H1 (cell line): Measurements from ENCODE around the gene ABHD1. TPM values are rescaled to one million over a fixed set of nuclear protein-coding genes. Genes with fewer than 3 reads are reported as not detected.

Experiments
- CTCF ChIA-PET: fragments of 300-600 bp; sonication (Branson Sonifier 250); formaldehyde crosslinking; loops from one replicate; lab custom pipeline; 2021; ENCODE audit not compliant: partially characterized antibody; lab: Charles Lee
- POLR2A ChIA-PET: fragments of 300-600 bp; sonication (Branson Sonifier 250); formaldehyde crosslinking; loops from one replicate; lab custom pipeline; 2021; ENCODE audit warnings: inconsistent platforms; ENCODE audit not compliant: partially characterized antibody; lab: Charles Lee
- DNase-seq, 2 experiments: peaks; one replicate each; pipeline versions ENCODE4 v3.0.0 to v3.0.0-alpha.2; 2010 to 2022; ENCODE audit warnings: low spot score in 2 of 2, low read depth in 1 of 2, mixed read lengths in 1 of 2
- FAIRE-seq: peaks from 2 replicates; lab custom pipeline; 2011; peaks lifted over from hg19 to GRCh38; lab: Jason Lieb, UNC
- H2AFZ ChIP-seq: 2 replicates; pipeline ENCODE4 v1.8.1; 2012; ENCODE audit warnings: low read length, inconsistent platforms
- H2AK5ac ChIP-seq: 2 replicates; pipeline ENCODE4 v1.6.1; 2013; ENCODE audit warnings: low read depth, low read length
- H2BK120ac ChIP-seq: replicated peaks from 2 replicates; pipeline ENCODE3; 2013; ENCODE audit warnings: low read depth, low read length, inconsistent platforms
- H2BK12ac ChIP-seq: 2 replicates; pipeline ENCODE4 v1.6.1; 2013; ENCODE audit warnings: low read depth, low read length
- H2BK15ac ChIP-seq: 2 replicates; pipeline ENCODE4 v1.6.1; 2013; ENCODE audit warnings: low read length
- H2BK20ac ChIP-seq: 2 replicates; pipeline ENCODE4 v1.6.1; 2013; ENCODE audit warnings: low read length
- H2BK5ac ChIP-seq: 2 replicates; pipeline ENCODE4 v1.6.1; 2013; ENCODE audit warnings: low read depth, low read length
- H3K14ac ChIP-seq: 2 replicates; pipeline ENCODE4 v1.6.1; 2013; ENCODE audit warnings: inconsistent platforms; ENCODE audit not compliant: insufficient read length
- H3K18ac ChIP-seq: 2 replicates; pipeline ENCODE4 v1.6.1; 2013; ENCODE audit warnings: low read length; ENCODE audit errors: extremely low read depth
- H3K23ac ChIP-seq: 2 replicates; pipeline ENCODE4 v1.6.1; 2013; ENCODE audit warnings: inconsistent platforms; ENCODE audit not compliant: insufficient read length
- H3K23me2 ChIP-seq: 2 replicates; pipeline ENCODE4 v1.6.1; 2013; ENCODE audit warnings: low read depth, low read length
- H3K27ac ChIP-seq: 2 replicates; pipeline ENCODE4 v1.6.1; 2011; ENCODE audit warnings: low read depth, low read length, inconsistent platforms
- H3K27me3 ChIP-seq, 4 experiments: replicated peaks in 1 of 4; 1 replicate in 1 of 4; 2 replicates in 3 of 4; pipeline versions ENCODE4 v1.6.1 to v1.8.1; 2011 to 2013; ENCODE audit warnings: low read length in 3 of 4, mild to moderate bottlenecking in 3 of 4, inconsistent platforms in 2 of 4, mixed read lengths in 2 of 4, moderate library complexity in 1 of 4; ENCODE audit not compliant: control insufficient read depth in 3 of 4, insufficient read depth in 3 of 4; ENCODE audit errors: extremely low read depth in 1 of 4
- H3K36me3 ChIP-seq, 4 experiments: 2 replicates each; pipeline versions ENCODE4 v1.6.1 to v1.8.1; 2011 to 2013; ENCODE audit warnings: mild to moderate bottlenecking in 4 of 4, low read length in 3 of 4, moderate library complexity in 2 of 4, control low read depth in 1 of 4, inconsistent platforms in 1 of 4; ENCODE audit not compliant: insufficient read depth in 4 of 4, control insufficient read depth in 2 of 4
- H3K4ac ChIP-seq: replicated peaks from 2 replicates; pipeline ENCODE3; 2013; ENCODE audit warnings: low read length, low read depth, mixed read lengths, inconsistent platforms; ENCODE audit not compliant: insufficient read length
- H3K4me1 ChIP-seq, 4 experiments: replicated peaks in 1 of 4; 1 replicate in 1 of 4; 2 replicates in 3 of 4; pipeline versions ENCODE4 v1.6.1 to v1.8.1; 2011 to 2013; ENCODE audit warnings: low read length in 3 of 4, inconsistent platforms in 2 of 4, mixed read lengths in 1 of 4; ENCODE audit not compliant: insufficient read depth in 4 of 4, control insufficient read depth in 3 of 4
- H3K4me2 ChIP-seq, 2 experiments: 2 replicates each; pipeline versions ENCODE4 v1.6.1 to v1.8.1; 2011 to 2013; ENCODE audit warnings: low read depth in 2 of 2, low read length in 2 of 2, control low read depth in 1 of 2, inconsistent platforms in 1 of 2, mild to moderate bottlenecking in 1 of 2; ENCODE audit not compliant: insufficient read depth in 1 of 2
- H3K4me3 ChIP-seq, 4 experiments: fragments of 200-600, 300-600 bp in 1 of 4; sonication (generic), shearing (Covaris generic), sonication (Bioruptor Twin) in 1 of 4; 2 replicates each; pipeline versions ENCODE4 v1.5.1 to v1.8.1; 2011 to 2016; ENCODE audit warnings: low read length in 4 of 4, low read depth in 3 of 4, control low read depth in 2 of 4, inconsistent platforms in 2 of 4, mild to moderate bottlenecking in 2 of 4, mixed read lengths in 1 of 4, moderate library complexity in 1 of 4; ENCODE audit not compliant: insufficient read depth in 2 of 4; ENCODE audit errors: extremely low read depth in 1 of 4
- H3K56ac ChIP-seq: replicated peaks from 2 replicates; pipeline ENCODE3; 2013; ENCODE audit warnings: low read depth, mild to moderate bottlenecking, mixed read lengths, low read length, inconsistent platforms; ENCODE audit not compliant: insufficient read length
- H3K79me1 ChIP-seq: 2 replicates; pipeline ENCODE4 v1.6.1; 2013; ENCODE audit warnings: low read depth, low read length, control low read depth
- H3K79me2 ChIP-seq, 2 experiments: 2 replicates each; pipeline versions ENCODE4 v1.6.1 to v1.8.1; 2012 to 2013; ENCODE audit warnings: low read length in 2 of 2, mild to moderate bottlenecking in 2 of 2, inconsistent platforms in 1 of 2; ENCODE audit not compliant: insufficient read depth in 2 of 2, control insufficient read depth in 1 of 2
- H3K9ac ChIP-seq, 4 experiments: replicated peaks in 1 of 4; 1 replicate in 1 of 4; 2 replicates in 3 of 4; pipeline versions ENCODE4 v1.6.1 to v1.8.1; 2011 to 2013; ENCODE audit warnings: low read depth in 3 of 4, low read length in 3 of 4, control low read depth in 2 of 4, mild to moderate bottlenecking in 2 of 4, moderate library complexity in 2 of 4, inconsistent platforms in 1 of 4; ENCODE audit errors: extremely low read depth in 1 of 4
- H3K9me3 ChIP-seq, 2 experiments: 2 replicates each; pipeline versions ENCODE4 v1.6.1 to v1.8.1; 2012 to 2013; ENCODE audit warnings: mild to moderate bottlenecking in 2 of 2, moderate library complexity in 2 of 2, control low read depth in 1 of 2, inconsistent platforms in 1 of 2, low read depth in 1 of 2, low read length in 1 of 2, mixed read lengths in 1 of 2; ENCODE audit not compliant: insufficient read depth in 2 of 2
- H4K20me1 ChIP-seq, 2 experiments: replicated peaks in 1 of 2; 2 replicates each; pipeline versions ENCODE3 to v1.8.1; 2011 to 2013; ENCODE audit warnings: inconsistent platforms in 2 of 2, low read length in 2 of 2, mild to moderate bottlenecking in 1 of 2; ENCODE audit not compliant: insufficient read depth in 2 of 2, control insufficient read depth in 1 of 2
- H4K5ac ChIP-seq: 2 replicates; pipeline ENCODE4 v1.6.1; 2013; ENCODE audit warnings: low read length, low read depth, mixed read lengths, inconsistent platforms; ENCODE audit not compliant: insufficient read length
- H4K8ac ChIP-seq: 2 replicates; pipeline ENCODE4 v1.8.0; 2013; ENCODE audit warnings: mild to moderate bottlenecking, moderate library complexity, low read length, inconsistent platforms; ENCODE audit not compliant: insufficient read depth; ENCODE audit errors: extremely low read depth
- H4K91ac ChIP-seq: replicated peaks from 2 replicates; pipeline ENCODE3; 2013; ENCODE audit warnings: low read length, mixed read lengths, inconsistent platforms; ENCODE audit not compliant: insufficient read length
- BCL11A ChIP-seq, 2 experiments: IDR thresholded peaks; one replicate each; pipeline ENCODE4 v1.6.1; 2011; ENCODE audit warnings: low read depth in 2 of 2, low read length in 2 of 2, mild to moderate bottlenecking in 2 of 2
- POLR2A ChIP-seq, 2 experiments: IDR thresholded peaks; 1 replicate in 1 of 2; 2 replicates in 1 of 2; pipeline ENCODE4 v1.6.1; 2011; ENCODE audit warnings: low read depth in 2 of 2, low read length in 2 of 2, mild to moderate bottlenecking in 2 of 2; ENCODE audit errors: control extremely low read depth in 1 of 2
- TBP ChIP-seq: IDR thresholded peaks from 2 replicates; pipeline ENCODE4 v1.6.1; 2011; ENCODE audit warnings: low read depth, low read length, improper control_type of control experiment
- ZNF274 ChIP-seq: IDR thresholded peaks from 2 replicates; pipeline ENCODE4 v1.7.0; 2012; ENCODE audit warnings: low read length, borderline replicate concordance; ENCODE audit errors: extremely low read depth
- WGBS, 2 experiments: shearing (Covaris generic) in 1 of 2; methylation state at CpG; one replicate each; pipeline versions ENCODE4 v1.1.6 to v1.1.7; 2013 to 2015; ENCODE audit warnings: low lambda C conversion rate in 2 of 2, mixed read lengths in 2 of 2, inconsistent platforms in 1 of 2, low coverage in 1 of 2, missing lambda C conversion rate in 1 of 2; ENCODE audit not compliant: insufficient replicate concordance in 2 of 2, insufficient coverage in 1 of 2, insufficient read length in 1 of 2; ENCODE audit errors: extremely low coverage in 1 of 2, missing lambda C conversion rate in 1 of 2; 5-methylcytosine and 5-hydroxymethylcytosine counted together
- polyA plus RNA-seq, 7 experiments: library from polyadenylated mRNA; depleted of rRNA in 3 of 7; stranded (reverse) in 5 of 7; unstranded in 2 of 7; fragments of >200 nt in 5 of 7; fragments of 200-250 nt in 2 of 7; gene quantifications; 1 replicate in 5 of 7; 2 replicates in 1 of 7; 4 replicates in 1 of 7; pipeline versions ENCODE4 v1.2.1 to v1.2.3, GENCODE V29; 2011 to 2013; ENCODE audit warnings: missing spikeins in 2 of 7, mixed read lengths in 2 of 7
- total RNA-seq: library from RNA; stranded (reverse); fragmentation: NEBNext Ultra II Directional; extraction: Animal tissue kit (Norgen Biotek cat#: 25700); gene quantifications from 2 replicates; pipeline ENCODE4 v1.2.1, GENCODE V29; 2021
- TF ChIP-seq, protein P1 (sequence below): IDR thresholded peaks from 2 replicates; pipeline ENCODE4 v1.6.1; 2012; ENCODE audit warnings: low read length, inconsistent platforms

Gene ABHD1
- total and polyA plus RNA-seq, 2 of the 8 experiments (the other 6 are each of a cell fraction or from before 2014, with no cell fraction given), result 0.20 to 1.1 TPM

- Histone ChIP-seq H3K4me2 (no peak overlapping the region), H2BK15ac (no peak overlapping the region), H3K79me2 (no peaks in the 10 kb centered on the region), H3K4me1 (no peaks in the 10 kb centered on the region; a peak in 4 of 7 replicates), H2BK12ac (no peak overlapping the region), H3K4ac (no peak overlapping the region), H2AFZ (peak overlapping the region; percentile 16), H2BK20ac (no peak overlapping the region; the same call in 1 of the 2 replicates), H4K5ac (no peak overlapping the region), H3K23me2 (no peaks in the 10 kb centered on the region; the same call in 1 of the 2 replicates), H3K56ac (no peak overlapping the region), H3K23ac (no peak overlapping the region), H3K9me3 (no peaks in the 10 kb centered on the region), H3K79me1 (no peaks in the 10 kb centered on the region), H3K9ac (no peak overlapping the region), H3K27ac (0 out of 2 replicates have a peak overlapping the region, but pooled peaks have one; percentile 3), H3K36me3 (no peaks in the 10 kb centered on the region), H2BK5ac (peak overlapping the region; percentile 11; the same call in 1 of the 2 replicates), H3K14ac (no peak overlapping the region), H4K8ac (no peak overlapping the region), H3K27me3 (no peaks in the 10 kb centered on the region), H2BK120ac (no peak overlapping the region), H4K91ac (no peak overlapping the region), H2AK5ac (no peak overlapping the region), H3K4me3 (no peak overlapping the region), H4K20me1 (no peaks in the 10 kb centered on the region), H3K18ac (no peak overlapping the region; the same call in 1 of the 2 replicates)
- DNase-seq (no peak), FAIRE-seq (no peak)
- POLR2A ChIA-PET, result interaction anchor here (0.8 to 1.5 kb wide), 4 partner anchors 10 to 166 kb away, joined by 3 to 6 read pairs (median 4); partner anchors contain the start of gene TRIM54
- CTCF ChIA-PET, result interaction anchor here (0.8 to 2.1 kb wide), 5 partner anchors 11 to 138 kb away, joined by 3 to 6 read pairs (median 4); no protein-coding TSS in a partner anchor
- WGBS, 2 experiments, result 85% methylated on average over 8 of the region's 8 CpGs; no CpG with 5 or more reads in 1 of the 2 experiments
- TF ChIP-seq BCL11A (IDR thresholded peaks at IDR 0.05; ENCODE audit: low read depth in 2 of 2, low read length in 2 of 2) (no peak), ZNF274 (no peak), TBP (0 out of 2 replicates have a peak, but pooled peaks have one; percentile 16), POLR2A (IDR thresholded peaks at IDR 0.05; ENCODE audit: control extremely low read depth in 1 of 2, low read depth in 2 of 2, low read length in 2 of 2) (no peak)
- TF ChIP-seq, protein P1, sequence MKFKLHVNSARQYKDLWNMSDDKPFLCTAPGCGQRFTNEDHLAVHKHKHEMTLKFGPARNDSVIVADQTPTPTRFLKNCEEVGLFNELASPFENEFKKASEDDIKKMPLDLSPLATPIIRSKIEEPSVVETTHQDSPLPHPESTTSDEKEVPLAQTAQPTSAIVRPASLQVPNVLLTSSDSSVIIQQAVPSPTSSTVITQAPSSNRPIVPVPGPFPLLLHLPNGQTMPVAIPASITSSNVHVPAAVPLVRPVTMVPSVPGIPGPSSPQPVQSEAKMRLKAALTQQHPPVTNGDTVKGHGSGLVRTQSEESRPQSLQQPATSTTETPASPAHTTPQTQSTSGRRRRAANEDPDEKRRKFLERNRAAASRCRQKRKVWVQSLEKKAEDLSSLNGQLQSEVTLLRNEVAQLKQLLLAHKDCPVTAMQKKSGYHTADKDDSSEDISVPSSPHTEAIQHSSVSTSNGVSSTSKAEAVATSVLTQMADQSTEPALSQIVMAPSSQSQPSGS, result 0 out of 2 replicates have a peak, but pooled peaks have one; percentile 29
Measured at GRCh38 chr2:27164960-27165763, 41.5 kb downstream of the ABHD1 start.
